OCI-LY7 (cell line): ENCODE measurements around the gene NAV1. TPM values are rescaled to one million over a fixed set of nuclear protein-coding genes. Genes with fewer than 3 reads are reported as not detected.

ENCODE experiments used
- BruUV-seq: library from RNA; stranded (reverse); fragments of 400-500 nt; replicated peaks from 2 replicates; lab custom pipeline; 2021; lab: Mats Ljungman, UMichigan
- CTCF ChIA-PET: fragments of 300-600 bp; sonication (Branson Sonifier 250); formaldehyde crosslinking; loops from one replicate; lab custom pipeline; 2022; ENCODE audit warnings: antibody characterized with exemption; ENCODE audit not compliant: unreplicated experiment; lab: Charles Lee
- POLR2A ChIA-PET: fragments of 300-600 bp; sonication (Branson Sonifier 250); formaldehyde crosslinking; loops from one replicate; lab custom pipeline; 2022; ENCODE audit warnings: antibody characterized with exemption; lab: Charles Lee
- DNase-seq: peaks from one replicate; pipeline ENCODE4 v3.0.0-alpha.2; 2015; ENCODE audit warnings: low spot score
- H2AFZ ChIP-seq: fragments of 200-600 bp; sonication (generic), shearing (Covaris generic); 2 replicates; pipeline ENCODE4 v1.6.1; 2014; ENCODE audit warnings: mild to moderate bottlenecking, antibody characterized with exemption, low read length, moderate library complexity
- H3K27ac ChIP-seq: fragments of 200-600 bp; sonication (generic); 2 replicates; pipeline ENCODE4 v1.5.1; 2014; ENCODE audit warnings: mixed run types, low read depth, mild to moderate bottlenecking, moderate library complexity, low read length, inconsistent platforms; ENCODE audit not compliant: poor library complexity, severe bottlenecking
- H3K36me3 ChIP-seq: fragments of 200-600 bp; sonication (generic); 2 replicates; pipeline ENCODE4 v1.6.1; 2014; ENCODE audit warnings: mild to moderate bottlenecking, antibody characterized with exemption, low read length, moderate library complexity, mixed read lengths; ENCODE audit not compliant: insufficient read depth
- H3K4me1 ChIP-seq: fragments of 200-600 bp; sonication (generic); 2 replicates; pipeline ENCODE4 v1.5.1; 2014; ENCODE audit warnings: mild to moderate bottlenecking, low read length; ENCODE audit not compliant: insufficient read depth, poor library complexity, severe bottlenecking
- H3K4me2 ChIP-seq: fragments of 200-600 bp; sonication (generic); 2 replicates; pipeline ENCODE4 v1.6.1; 2014; ENCODE audit warnings: mild to moderate bottlenecking, low read length
- H3K4me3 ChIP-seq: fragments of 200-600 bp; sonication (generic); 2 replicates; pipeline ENCODE4 v1.5.1; 2014; ENCODE audit warnings: mild to moderate bottlenecking, low read depth, low read length; ENCODE audit not compliant: poor library complexity, severe bottlenecking
- H3K79me2 ChIP-seq: fragments of 200-600 bp; sonication (generic); 2 replicates; pipeline ENCODE4 v1.6.1; 2016; ENCODE audit warnings: low read depth, mild to moderate bottlenecking, low read length, moderate library complexity, mixed read lengths; ENCODE audit not compliant: insufficient read depth
- H3K9me2 ChIP-seq: fragments of 200-600 bp; sonication (generic); 2 replicates; pipeline ENCODE4 v1.6.1; 2016; ENCODE audit warnings: mild to moderate bottlenecking, low read length, mixed read lengths; ENCODE audit not compliant: insufficient read depth
- H3K9me3 ChIP-seq: fragments of 200-600 bp; sonication (generic); 2 replicates; pipeline ENCODE4 v1.6.1; 2014; ENCODE audit warnings: mild to moderate bottlenecking, mixed run types, low read length, mixed read lengths
- H4K20me1 ChIP-seq: fragments of 200-600 bp; sonication (generic); 2 replicates; pipeline ENCODE4 v1.6.1; 2014; ENCODE audit warnings: mild to moderate bottlenecking, antibody characterized with exemption, low read length, moderate library complexity, mixed read lengths; ENCODE audit not compliant: insufficient read depth
- EZH2phosphoT487 ChIP-seq: fragments of 200-600 bp; sonication (generic); IDR thresholded peaks from 2 replicates; pipeline ENCODE4 v1.6.1; 2018; ENCODE audit warnings: low read depth, borderline replicate concordance, mild to moderate bottlenecking, mixed run types, antibody characterized with exemption, low read length, moderate library complexity, mixed read lengths
- intact Hi-C: fragments of 100-400 bp; cut with micrococcal nuclease; formaldehyde crosslinking; loops from one replicate; pipeline ENCODE4 v1.10.0; 2022; ENCODE audit not compliant: unreplicated experiment
- total RNA-seq, 2 experiments: library from RNA; depleted of rRNA in 1 of 2; stranded (reverse); fragments of >200 nt in 1 of 2; shearing (Covaris generic) in 1 of 2; gene quantifications; 2 replicates each; pipeline ENCODE4 v1.2.3, GENCODE V29; 2014 to 2022
- TF ChIP-seq, protein P1 (sequence below): fragments of 200-600 bp; sonication (generic); conservative IDR thresholded peaks from 2 replicates; pipeline ENCODE4 v1.5.1; 2014; ENCODE audit warnings: mild to moderate bottlenecking, antibody characterized with exemption, low read length, moderate library complexity, mixed read lengths

The NAV1 gene
- total RNA-seq, 2 experiments from 2014 or later = 4.2 to 20.7 TPM

DNA sequence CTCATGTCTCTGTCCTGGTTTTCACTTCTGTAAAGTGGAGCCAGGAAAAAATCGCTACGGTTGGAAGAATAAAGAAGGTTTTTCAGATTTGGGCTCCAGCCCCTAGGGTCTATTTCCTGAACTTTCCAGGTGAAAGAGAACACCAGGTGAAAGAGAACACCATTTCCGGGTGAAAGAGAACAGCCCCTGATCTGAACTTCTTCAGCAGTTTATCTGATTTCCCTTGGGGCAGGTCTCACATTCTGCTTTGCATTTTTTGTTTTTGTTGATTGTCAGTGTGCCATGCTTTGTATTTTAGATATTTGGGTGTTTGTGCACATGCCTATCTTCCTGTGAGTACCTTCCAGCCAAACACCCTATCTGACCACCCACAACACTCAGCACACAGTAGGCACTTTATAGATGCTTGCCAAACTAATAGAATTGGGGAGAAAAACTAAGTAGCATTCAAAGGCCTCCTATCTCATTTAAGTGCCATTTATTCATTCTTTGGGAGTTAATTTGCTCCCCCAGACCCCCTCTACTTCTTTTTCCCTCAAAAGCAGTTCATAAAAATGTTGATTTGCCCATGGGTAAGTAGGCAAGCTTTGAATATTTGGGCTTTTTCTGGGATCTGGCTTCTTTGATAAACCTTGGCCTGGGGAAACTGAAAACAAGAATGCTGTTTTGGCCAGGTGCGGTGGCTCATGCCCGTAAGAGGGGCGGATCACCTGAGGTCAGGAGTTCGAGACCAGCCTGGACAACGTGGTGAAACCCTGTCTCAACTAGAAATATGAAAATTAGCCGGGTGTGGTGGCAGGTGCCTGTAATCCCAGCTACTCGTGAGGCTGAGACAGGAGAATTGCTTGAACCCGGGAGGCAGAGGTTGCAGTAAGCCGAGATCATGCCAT lies 2.2 kb downstream of the NAV1 start:
- CTCF ChIA-PET = no interaction called here

DNA sequence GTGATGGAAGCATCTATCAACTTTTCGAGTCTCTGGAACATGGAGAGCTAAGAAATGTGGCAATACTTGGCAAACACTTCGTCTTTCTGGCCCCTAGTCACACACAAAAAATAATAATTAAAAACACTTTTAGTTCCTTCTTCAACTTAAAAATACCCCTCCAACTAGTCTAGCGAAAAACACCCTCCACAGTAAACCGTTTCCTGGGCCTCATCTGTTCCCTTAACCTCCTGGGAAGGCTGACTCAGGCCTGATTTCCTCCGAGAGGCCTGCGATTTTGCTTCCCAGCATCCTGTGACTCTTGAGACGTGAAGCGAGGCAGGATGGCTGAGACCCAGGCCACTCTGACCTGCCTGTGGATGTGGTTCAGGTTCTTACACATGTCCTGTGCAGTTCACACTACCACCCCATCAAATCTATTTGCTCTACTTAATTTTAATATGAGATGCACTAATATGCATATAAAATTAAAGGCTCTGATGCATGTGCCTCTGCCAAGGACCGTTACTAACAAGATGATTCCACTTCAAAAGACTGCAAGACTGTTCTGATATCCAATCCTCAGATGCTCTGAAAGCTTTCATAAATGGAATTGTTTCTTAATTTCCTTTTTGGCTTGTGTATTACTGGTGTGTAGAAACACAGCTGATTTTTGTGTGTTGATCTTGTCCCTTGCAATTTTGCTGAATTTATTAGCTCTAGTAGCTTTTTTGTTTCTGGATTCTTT lies 3.5 kb downstream of the NAV1 start:
- intact Hi-C loops = no loop called here
- Histone ChIP-seq H3K36me3 (no peaks in the 10 kb centered on the region), H3K9me2 (no peaks in the 10 kb centered on the region), H3K9me3 (no peaks in the 10 kb centered on the region), H2AFZ (no peak overlapping the region), H3K4me1 (peaks cover 12% of the 10 kb centered on the region), H3K27ac (no peak overlapping the region), H3K4me3 (no peak overlapping the region), H3K4me2 (no peak overlapping the region), H3K79me2 (no peaks in the 10 kb centered on the region), H4K20me1 (no peaks in the 10 kb centered on the region)
- TF ChIP-seq, protein P1, sequence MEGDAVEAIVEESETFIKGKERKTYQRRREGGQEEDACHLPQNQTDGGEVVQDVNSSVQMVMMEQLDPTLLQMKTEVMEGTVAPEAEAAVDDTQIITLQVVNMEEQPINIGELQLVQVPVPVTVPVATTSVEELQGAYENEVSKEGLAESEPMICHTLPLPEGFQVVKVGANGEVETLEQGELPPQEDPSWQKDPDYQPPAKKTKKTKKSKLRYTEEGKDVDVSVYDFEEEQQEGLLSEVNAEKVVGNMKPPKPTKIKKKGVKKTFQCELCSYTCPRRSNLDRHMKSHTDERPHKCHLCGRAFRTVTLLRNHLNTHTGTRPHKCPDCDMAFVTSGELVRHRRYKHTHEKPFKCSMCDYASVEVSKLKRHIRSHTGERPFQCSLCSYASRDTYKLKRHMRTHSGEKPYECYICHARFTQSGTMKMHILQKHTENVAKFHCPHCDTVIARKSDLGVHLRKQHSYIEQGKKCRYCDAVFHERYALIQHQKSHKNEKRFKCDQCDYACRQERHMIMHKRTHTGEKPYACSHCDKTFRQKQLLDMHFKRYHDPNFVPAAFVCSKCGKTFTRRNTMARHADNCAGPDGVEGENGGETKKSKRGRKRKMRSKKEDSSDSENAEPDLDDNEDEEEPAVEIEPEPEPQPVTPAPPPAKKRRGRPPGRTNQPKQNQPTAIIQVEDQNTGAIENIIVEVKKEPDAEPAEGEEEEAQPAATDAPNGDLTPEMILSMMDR = no peak
- TF ChIP-seq EZH2phosphoT487 = no peak
- DNase-seq = no peak
- ChIA-PET CTCF (no interaction called here), POLR2A (interaction anchor here (0.6 to 0.7 kb wide), 3 partner anchors 38 to 440 kb away, joined by 3 to 5 read pairs (median 4); no protein-coding TSS in a partner anchor)
- BruUV-seq = no TSS peak

More for the DNA sequence above, 2.2 kb downstream of the NAV1 start:
- DNase-seq = peak; percentile 45
- H3K4me2 ChIP-seq = peak overlapping the region; percentile 39
- TF ChIP-seq EZH2phosphoT487 = no peak
- TF ChIP-seq, protein P1 = no peak
- H3K4me1 ChIP-seq = peaks cover 12% of the 10 kb centered on the region
- POLR2A ChIA-PET = interaction anchor here (0.6 to 1.0 kb wide), 2 partner anchors 20 to 25 kb away, joined by 3 to 6 read pairs; no protein-coding TSS in a partner anchor
- H3K27ac ChIP-seq = no peak overlapping the region
- no peaks in the 10 kb centered on the region for H3K79me2 ChIP-seq
- BruUV-seq = no TSS peak
- intact Hi-C loops = no loop called here
- peak overlapping the region; percentile 12; the same call in 1 of the 2 replicates for H2AFZ ChIP-seq
- H4K20me1 ChIP-seq = no peaks in the 10 kb centered on the region
- H3K9me3 ChIP-seq = no peaks in the 10 kb centered on the region
- H3K36me3 ChIP-seq = no peaks in the 10 kb centered on the region
- H3K4me3 ChIP-seq = no peak overlapping the region
- H3K9me2 ChIP-seq = no peaks in the 10 kb centered on the region
